Panc1 (cell line): ENCODE results near the gene MAPRE2. TPM values are rescaled to one million over a fixed set of nuclear protein-coding genes. Genes with fewer than 3 reads are reported as not detected.

Experiments used
- ATAC-seq: fragments of 200-7000 bp; cut with Tn5 transposase; 2 replicates; pipeline ENCODE4 v1.9.1; 2020; ENCODE audit warnings: mild to moderate bottlenecking, moderate library complexity
- BruUV-seq: library from RNA; stranded (reverse); fragments of 400-500 nt; replicated peaks from 2 replicates; lab custom pipeline; 2021; lab: Mats Ljungman, UMichigan
- CTCF ChIA-PET: fragments of 300-600 bp; sonication (Branson Sonifier 250); formaldehyde crosslinking; loops from one replicate; lab custom pipeline; 2022; ENCODE audit warnings: antibody characterized with exemption; lab: Charles Lee
- POLR2A ChIA-PET: fragments of 300-600 bp; sonication (Branson Sonifier 250); formaldehyde crosslinking; loops from one replicate; lab custom pipeline; 2022; ENCODE audit warnings: antibody characterized with exemption; lab: Charles Lee
- DNase-seq: peaks from one replicate; pipeline ENCODE4 v3.0.0-alpha.2; 2010; ENCODE audit warnings: low read depth, low spot score
- H3K27ac ChIP-seq: 2 replicates; pipeline ENCODE4 v1.5.1; 2011; ENCODE audit warnings: mild to moderate bottlenecking, low read length, inconsistent platforms
- H3K27me3 ChIP-seq: fragments of 200-500 bp; sonication (Bioruptor generic); 2 replicates; pipeline ENCODE4 v1.6.0; 2014; ENCODE audit warnings: low read length, inconsistent platforms; ENCODE audit not compliant: control insufficient read depth, insufficient read depth
- H3K36me3 ChIP-seq: fragments of 200-500 bp; sonication (Bioruptor generic); 2 replicates; pipeline ENCODE4 v1.5.1; 2014; ENCODE audit warnings: inconsistent platforms, mild to moderate bottlenecking, low read length, moderate library complexity; ENCODE audit not compliant: control insufficient read depth, insufficient read depth
- H3K4me1 ChIP-seq: 2 replicates; pipeline ENCODE4 v1.5.1; 2011; ENCODE audit warnings: inconsistent platforms, mild to moderate bottlenecking, low read length, moderate library complexity; ENCODE audit not compliant: control insufficient read depth, insufficient read depth
- H3K4me3 ChIP-seq, 2 experiments: 2 replicates each; pipeline ENCODE4 v1.5.1; 2011 to 2012; ENCODE audit warnings: low read depth in 2 of 2, low read length in 2 of 2, mild to moderate bottlenecking in 2 of 2, inconsistent platforms in 1 of 2, moderate library complexity in 1 of 2
- H3K9me3 ChIP-seq: fragments of 200-500 bp; sonication (Bioruptor generic); 2 replicates; pipeline ENCODE4 v1.5.1; 2014; ENCODE audit warnings: low read depth, mild to moderate bottlenecking, inconsistent platforms, low read length, moderate library complexity; ENCODE audit not compliant: control insufficient read depth, insufficient read depth
- POLR2AphosphoS5 ChIP-seq: IDR thresholded peaks from 2 replicates; pipeline ENCODE4 v1.6.1; 2012; ENCODE audit warnings: mild to moderate bottlenecking, low read depth, low read length, moderate library complexity
- REST ChIP-seq, 2 experiments: IDR thresholded peaks; 2 replicates each; pipeline ENCODE4 v1.6.1; 2011 to 2012; ENCODE audit warnings: low read depth in 2 of 2, control low read depth in 1 of 2, low read length in 1 of 2, mild to moderate bottlenecking in 1 of 2, moderate library complexity in 1 of 2; ENCODE audit not compliant: insufficient read depth in 1 of 2
- SIN3A ChIP-seq: IDR thresholded peaks from 2 replicates; pipeline ENCODE4 v1.6.1; 2012; ENCODE audit warnings: low read depth, mild to moderate bottlenecking, low read length, moderate library complexity, borderline replicate concordance; ENCODE audit not compliant: insufficient read depth
- TCF7L2 ChIP-seq: IDR thresholded peaks from 2 replicates; pipeline ENCODE4 v1.6.1; 2011; ENCODE audit warnings: mild to moderate bottlenecking, low read depth, low read length, inconsistent platforms
- in situ Hi-C: cut with HindIII; loops from 2 replicates; pipeline ENCODE4 v1.10.0; 2016; ENCODE audit warnings: low sequenced_read_pairs, low pct_unique_long_range_greater_than_20kb
- intact Hi-C: fragments of 100-400 bp; cut with micrococcal nuclease; formaldehyde crosslinking; loops from one replicate; pipeline ENCODE4 v1.10.0; 2022; ENCODE audit not compliant: unreplicated experiment
- total RNA-seq: library from RNA; stranded (reverse); gene quantifications from one replicate; pipeline ENCODE4 v1.2.1, GENCODE V29; 2021; ENCODE audit not compliant: unreplicated experiment
- TF ChIP-seq, protein P1 (sequence below): fragments of 450-650 bp; IDR thresholded peaks from 2 replicates; pipeline ENCODE4 v1.5.1; 2017; ENCODE audit warnings: mild to moderate bottlenecking

Gene MAPRE2
- total RNA-seq, 1 experiment from 2014 or later, result 14.1 TPM

- H3K4me3 ChIP-seq, result no peak overlapping the region
- no peak overlapping the region for H3K27ac ChIP-seq
- no peak for ATAC-seq
- H3K9me3 ChIP-seq, result no peaks in the 10 kb centered on the region
- H3K36me3 ChIP-seq, result no peaks in the 10 kb centered on the region
- TF ChIP-seq REST (IDR thresholded peaks at IDR 0.05; ENCODE audit: insufficient read depth in 1 of 2, low read depth in 2 of 2, low read length in 1 of 2), result no peak
- TF ChIP-seq, protein P1, sequence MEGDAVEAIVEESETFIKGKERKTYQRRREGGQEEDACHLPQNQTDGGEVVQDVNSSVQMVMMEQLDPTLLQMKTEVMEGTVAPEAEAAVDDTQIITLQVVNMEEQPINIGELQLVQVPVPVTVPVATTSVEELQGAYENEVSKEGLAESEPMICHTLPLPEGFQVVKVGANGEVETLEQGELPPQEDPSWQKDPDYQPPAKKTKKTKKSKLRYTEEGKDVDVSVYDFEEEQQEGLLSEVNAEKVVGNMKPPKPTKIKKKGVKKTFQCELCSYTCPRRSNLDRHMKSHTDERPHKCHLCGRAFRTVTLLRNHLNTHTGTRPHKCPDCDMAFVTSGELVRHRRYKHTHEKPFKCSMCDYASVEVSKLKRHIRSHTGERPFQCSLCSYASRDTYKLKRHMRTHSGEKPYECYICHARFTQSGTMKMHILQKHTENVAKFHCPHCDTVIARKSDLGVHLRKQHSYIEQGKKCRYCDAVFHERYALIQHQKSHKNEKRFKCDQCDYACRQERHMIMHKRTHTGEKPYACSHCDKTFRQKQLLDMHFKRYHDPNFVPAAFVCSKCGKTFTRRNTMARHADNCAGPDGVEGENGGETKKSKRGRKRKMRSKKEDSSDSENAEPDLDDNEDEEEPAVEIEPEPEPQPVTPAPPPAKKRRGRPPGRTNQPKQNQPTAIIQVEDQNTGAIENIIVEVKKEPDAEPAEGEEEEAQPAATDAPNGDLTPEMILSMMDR, result no peak
- TF ChIP-seq SIN3A, result no peak
- TF ChIP-seq TCF7L2, result no peak
- TF ChIP-seq POLR2AphosphoS5, result no peak
- intact Hi-C loops (no loop called here), in situ Hi-C loops (no loop called here)
- no peak for DNase-seq
- BruUV-seq, result no TSS peak
- H3K27me3 ChIP-seq, result no peaks in the 10 kb centered on the region
- CTCF ChIA-PET, result no interaction called here
- POLR2A ChIA-PET, result interaction anchor here (0.7 kb wide), 1 partner anchor 129 kb away, joined by 5 read pairs; no protein-coding TSS in a partner anchor
- H3K4me1 ChIP-seq, result no peaks in the 10 kb centered on the region
Measured at GRCh38 chr18:35073186-35074105, 32.2 kb downstream of the MAPRE2 start.

GRCh38 chr18:35074581-35074980 is 33.4 kb downstream of the MAPRE2 start:
- no peak overlapping the region for H3K4me3 ChIP-seq
- H3K4me1 ChIP-seq, result no peaks in the 10 kb centered on the region
- DNase-seq (no peak), ATAC-seq (no peak)
- H3K36me3 ChIP-seq, result no peaks in the 10 kb centered on the region
- ChIA-PET POLR2A (no interaction called here), CTCF (no interaction called here)
- intact Hi-C loops, result no loop called here
- no peaks in the 10 kb centered on the region for H3K9me3 ChIP-seq
- TF ChIP-seq POLR2AphosphoS5 (no peak), TCF7L2 (no peak)
- TF ChIP-seq, protein P1, result no peak
- BruUV-seq, result no TSS peak
- in situ Hi-C loops, result no loop called here
- no peaks in the 10 kb centered on the region for H3K27me3 ChIP-seq
- H3K27ac ChIP-seq, result no peak overlapping the region
